ENCODE measurements around the gene GIMD1. TPM values are rescaled to one million over a fixed set of nuclear protein-coding genes. Genes with fewer than 3 reads are reported as not detected.
A peak's percentile ranks its signal among the peaks of the same experiment; 100 is the strongest.

The GIMD1 gene
- polyA plus RNA-seq, 1 experiment: not detected

DNA sequence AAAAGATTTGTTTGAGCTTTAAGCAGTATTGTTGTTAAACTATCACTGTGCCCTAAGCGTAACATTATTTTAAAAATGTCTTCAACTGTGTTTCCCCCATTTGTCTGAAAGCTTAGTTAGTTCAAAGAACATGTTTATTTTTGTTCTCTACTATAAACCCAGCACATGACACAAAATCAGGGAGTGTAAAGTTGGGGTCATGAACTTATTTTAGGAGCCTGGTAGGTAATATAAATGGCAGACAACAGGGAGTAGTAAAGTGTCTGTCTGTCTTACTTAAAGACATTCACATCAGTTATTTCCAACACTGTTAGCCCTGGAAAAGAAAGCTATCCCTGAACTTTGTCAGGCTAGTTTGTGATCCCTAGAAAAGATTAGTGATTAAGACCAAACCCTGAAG, 48.3 kb downstream of the GIMD1 start:
- H3K4me3 ChIP-seq (ENCODE audit: low read depth, low read length): no peak overlapping the region
- CTCF ChIA-PET: interaction anchor here (1.0 to 2.4 kb wide), 2 partner anchors 7 to 54 kb away, joined by 3 to 12 read pairs; no protein-coding TSS in a partner anchor
- no peak for DNase-seq (ENCODE audit: low read depth, low spot score)
- POLR2A ChIA-PET: no interaction called here
- no peaks in the 10 kb centered on the region for H3K27me3 ChIP-seq (ENCODE audit: control insufficient read depth, insufficient read depth, low read length)
- H3K27ac ChIP-seq (ENCODE audit: low read depth, low read length): no peak overlapping the region
- no peaks in the 10 kb centered on the region; the same call in 1 of the 2 replicates for H3K9me3 ChIP-seq (ENCODE audit: control insufficient read depth, insufficient read depth, low read length)
- TF ChIP-seq, protein P1, sequence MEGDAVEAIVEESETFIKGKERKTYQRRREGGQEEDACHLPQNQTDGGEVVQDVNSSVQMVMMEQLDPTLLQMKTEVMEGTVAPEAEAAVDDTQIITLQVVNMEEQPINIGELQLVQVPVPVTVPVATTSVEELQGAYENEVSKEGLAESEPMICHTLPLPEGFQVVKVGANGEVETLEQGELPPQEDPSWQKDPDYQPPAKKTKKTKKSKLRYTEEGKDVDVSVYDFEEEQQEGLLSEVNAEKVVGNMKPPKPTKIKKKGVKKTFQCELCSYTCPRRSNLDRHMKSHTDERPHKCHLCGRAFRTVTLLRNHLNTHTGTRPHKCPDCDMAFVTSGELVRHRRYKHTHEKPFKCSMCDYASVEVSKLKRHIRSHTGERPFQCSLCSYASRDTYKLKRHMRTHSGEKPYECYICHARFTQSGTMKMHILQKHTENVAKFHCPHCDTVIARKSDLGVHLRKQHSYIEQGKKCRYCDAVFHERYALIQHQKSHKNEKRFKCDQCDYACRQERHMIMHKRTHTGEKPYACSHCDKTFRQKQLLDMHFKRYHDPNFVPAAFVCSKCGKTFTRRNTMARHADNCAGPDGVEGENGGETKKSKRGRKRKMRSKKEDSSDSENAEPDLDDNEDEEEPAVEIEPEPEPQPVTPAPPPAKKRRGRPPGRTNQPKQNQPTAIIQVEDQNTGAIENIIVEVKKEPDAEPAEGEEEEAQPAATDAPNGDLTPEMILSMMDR (IDR thresholded peaks at IDR 0.05; ENCODE audit: low read depth, low read length): no peak

DNA sequence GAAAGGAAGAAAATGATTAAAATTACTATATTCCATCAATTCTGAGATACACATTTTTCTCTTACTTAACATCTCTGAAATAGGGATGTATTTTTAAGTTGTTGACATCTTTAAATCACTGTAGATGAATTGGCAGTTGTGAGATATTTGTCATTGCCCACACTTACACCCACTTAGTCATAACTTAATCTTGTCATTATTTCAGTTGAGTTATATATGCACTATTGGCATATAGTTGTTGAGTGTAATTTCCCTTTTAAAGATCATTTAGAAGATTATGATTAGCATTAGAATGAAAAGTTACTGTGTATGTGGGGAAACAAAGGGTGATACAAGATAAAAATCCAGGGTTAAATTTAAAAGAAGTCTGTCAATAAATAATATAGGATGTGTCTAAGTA, 50.1 kb downstream of the GIMD1 start:
- ChIA-PET CTCF (interaction anchor here (2.4 kb wide), 1 partner anchor 9 kb away, joined by 12 read pairs; no protein-coding TSS in a partner anchor), POLR2A (no interaction called here)
- TF ChIP-seq, protein P1 (IDR thresholded peaks at IDR 0.05; ENCODE audit: low read depth, low read length): no peak
- Histone ChIP-seq H3K9me3 (ENCODE audit: control insufficient read depth, insufficient read depth, low read length) (no peaks in the 10 kb centered on the region; the same call in 1 of the 2 replicates), H3K4me3 (ENCODE audit: low read depth, low read length) (no peak overlapping the region), H3K27ac (ENCODE audit: low read depth, low read length) (no peak overlapping the region), H3K27me3 (ENCODE audit: control insufficient read depth, insufficient read depth, low read length) (no peaks in the 10 kb centered on the region)
- DNase-seq (ENCODE audit: low read depth, low spot score): no peak

DNA sequence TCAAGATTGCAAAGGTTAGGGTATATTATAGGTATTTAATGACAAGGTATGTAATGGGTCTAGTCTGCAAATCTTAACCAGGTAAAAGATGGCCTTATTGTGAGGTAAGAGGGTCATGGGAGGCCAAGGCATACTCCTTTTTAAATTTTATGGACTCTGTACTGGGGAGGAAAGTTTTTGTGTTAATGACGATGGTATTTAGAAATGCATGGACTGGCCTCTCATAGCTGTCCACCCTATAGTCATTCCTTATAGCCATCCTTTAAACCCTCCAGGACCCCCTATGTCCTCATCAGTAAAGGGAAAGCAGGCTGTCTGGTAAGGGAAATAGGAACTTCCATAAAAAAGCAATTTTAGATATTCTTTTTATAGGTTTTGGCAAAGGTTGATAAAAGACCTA, 50.8 kb downstream of the GIMD1 start:
- Histone ChIP-seq H3K4me3 (ENCODE audit: low read depth, low read length) (peak overlapping the region; percentile 93), H3K27me3 (ENCODE audit: control insufficient read depth, insufficient read depth, low read length) (no peaks in the 10 kb centered on the region), H3K27ac (ENCODE audit: low read depth, low read length) (no peak overlapping the region), H3K9me3 (ENCODE audit: control insufficient read depth, insufficient read depth, low read length) (no peaks in the 10 kb centered on the region; the same call in 1 of the 2 replicates)
- ChIA-PET POLR2A (no interaction called here), CTCF (interaction anchor here (2.4 kb wide), 1 partner anchor 10 kb away, joined by 12 read pairs; no protein-coding TSS in a partner anchor)
- no peak for DNase-seq (ENCODE audit: low read depth, low spot score)
- TF ChIP-seq, protein P1 (IDR thresholded peaks at IDR 0.05; ENCODE audit: low read depth, low read length): no peak

GRCh38 chr4:106316773-106317409, 51.7 kb downstream of the GIMD1 start:
- TF ChIP-seq, protein P1 (IDR thresholded peaks at IDR 0.05; ENCODE audit: low read depth, low read length): no peak
- no peaks in the 10 kb centered on the region; the same call in 1 of the 2 replicates for H3K9me3 ChIP-seq (ENCODE audit: control insufficient read depth, insufficient read depth, low read length)
- no peak for DNase-seq (ENCODE audit: low read depth, low spot score)
- ChIA-PET POLR2A (no interaction called here), CTCF (no interaction called here)
- peak overlapping the region; percentile 93 for H3K4me3 ChIP-seq (ENCODE audit: low read depth, low read length)
- no peaks in the 10 kb centered on the region for H3K27me3 ChIP-seq (ENCODE audit: control insufficient read depth, insufficient read depth, low read length)
- H3K27ac ChIP-seq (ENCODE audit: low read depth, low read length): peak overlapping the region; percentile 96

Measured in AG04450 (cell line).